ENCODE data around the gene DCXR.

GRCh38 chr17:81994593-81995462 lies 42.7 kb downstream of the DCXR start:
- no peak for TF ChIP-seq CTCF (IDR thresholded peaks at IDR 0.05)
- TF ChIP-seq POLR2A (IDR thresholded peaks at IDR 0.05) = no peak
